HUES64 (cell line): ENCODE data around the gene SPINT2.
"Not testable (repeated sequence)": the region's sequence is repeated elsewhere in the genome, so short reads cannot be mapped to it uniquely, and the experiment has no call there.

Experiments used
- H3K27ac ChIP-seq: 2 replicates; pipeline ENCODE4 v1.7.0; 2013; ENCODE audit warnings: low read depth, low read length, inconsistent platforms
- H3K27me3 ChIP-seq: 2 replicates; pipeline ENCODE4 v1.6.1; 2013; ENCODE audit warnings: mild to moderate bottlenecking, low read length; ENCODE audit not compliant: insufficient read depth
- H3K36me3 ChIP-seq: 2 replicates; pipeline ENCODE4 v1.6.1; 2013; ENCODE audit warnings: mild to moderate bottlenecking, low read length; ENCODE audit not compliant: insufficient read depth
- H3K4me1 ChIP-seq: 2 replicates; pipeline ENCODE4 v1.6.1; 2013; ENCODE audit warnings: mild to moderate bottlenecking, low read length, moderate library complexity; ENCODE audit not compliant: insufficient read depth
- H3K4me3 ChIP-seq: 2 replicates; pipeline ENCODE4 v1.5.1; 2013; ENCODE audit warnings: mild to moderate bottlenecking, low read length, moderate library complexity
- H3K9ac ChIP-seq: 2 replicates; pipeline ENCODE4 v1.6.1; 2013; ENCODE audit warnings: mild to moderate bottlenecking, low read depth, low read length
- H3K9me3 ChIP-seq: 2 replicates; pipeline ENCODE4 v1.6.1; 2013; ENCODE audit warnings: low read depth, low read length; ENCODE audit not compliant: insufficient read depth
- WGBS: fragments of 150-250, 120-280 bp; methylation state at CpG from one replicate; pipeline ENCODE4 v1.1.7; 2013; ENCODE audit warnings: missing lambda C conversion rate; 5-methylcytosine and 5-hydroxymethylcytosine counted together

Gene SPINT2

GRCh38 chr19:38224863-38225218 lies 39.5 kb upstream of the SPINT2 start:
- Histone ChIP-seq H3K4me1 (peaks cover 12% of the 10 kb centered on the region; the same call in 1 of the 2 replicates), H3K27me3 (peaks cover 26% of the 10 kb centered on the region)
- H3K4me3 ChIP-seq, H3K36me3 ChIP-seq, H3K9me3 ChIP-seq, H3K9ac ChIP-seq, H3K27ac ChIP-seq: not testable (repeated sequence)
- 89% methylated on average over 4 of the region's 6 CpGs for WGBS

GRCh38 chr19:38227287-38228004 lies 36.9 kb upstream of the SPINT2 start:
- peak overlapping the region; percentile 60; the same call in 1 of the 2 replicates for H3K9ac ChIP-seq
- H3K36me3 ChIP-seq: no peaks in the 10 kb centered on the region
- H3K9me3 ChIP-seq: no peaks in the 10 kb centered on the region
- peaks cover 12% of the 10 kb centered on the region; the same call in 1 of the 2 replicates for H3K4me1 ChIP-seq
- H3K27ac ChIP-seq: peak overlapping the region; percentile 37; the same call in 1 of the 2 replicates
- WGBS: 31% methylated on average over 11 of the region's 11 CpGs
- H3K4me3 ChIP-seq: peak overlapping the region; percentile 42
- H3K27me3 ChIP-seq: peaks cover 45% of the 10 kb centered on the region

- Histone ChIP-seq H3K36me3 (no peaks in the 10 kb centered on the region), H3K4me1 (peaks cover 12% of the 10 kb centered on the region; the same call in 1 of the 2 replicates), H3K27ac (peak overlapping the region; percentile 37; the same call in 1 of the 2 replicates), H3K27me3 (peaks cover 45% of the 10 kb centered on the region), H3K4me3 (peak overlapping the region; percentile 42), H3K9me3 (no peaks in the 10 kb centered on the region), H3K9ac (peak overlapping the region; percentile 60; the same call in 1 of the 2 replicates)
- WGBS: 6% methylated on average over 11 of the region's 16 CpGs
Observed at GRCh38 chr19:38228005-38228377, 36.4 kb upstream of the SPINT2 start.

GRCh38 chr19:38228491-38229439 lies 35.6 kb upstream of the SPINT2 start:
- H3K27me3 ChIP-seq: peaks cover 45% of the 10 kb centered on the region
- H3K9me3 ChIP-seq: no peaks in the 10 kb centered on the region
- no peaks in the 10 kb centered on the region for H3K36me3 ChIP-seq
- 0 out of 2 replicates have a peak overlapping the region, but pooled peaks have one; percentile 43 for H3K9ac ChIP-seq
- peaks cover 12% of the 10 kb centered on the region; the same call in 1 of the 2 replicates for H3K4me1 ChIP-seq
- H3K4me3 ChIP-seq: peak overlapping the region; percentile 64
- under 1% methylated on average over 75 of the region's 80 CpGs for WGBS
- no peak overlapping the region for H3K27ac ChIP-seq

- no peaks in the 10 kb centered on the region for H3K9me3 ChIP-seq
- no peak overlapping the region for H3K9ac ChIP-seq
- H3K27ac ChIP-seq: no peak overlapping the region
- H3K27me3 ChIP-seq: peaks cover 45% of the 10 kb centered on the region
- H3K4me3 ChIP-seq: peak overlapping the region; percentile 64
- H3K4me1 ChIP-seq: peaks cover 12% of the 10 kb centered on the region; the same call in 1 of the 2 replicates
- H3K36me3 ChIP-seq: no peaks in the 10 kb centered on the region
- under 1% methylated on average over 54 of the region's 54 CpGs for WGBS
Observed at GRCh38 chr19:38229585-38230073, 34.7 kb upstream of the SPINT2 start.

- 86% methylated on average over 2 of the region's 3 CpGs for WGBS
Observed at GRCh38 chr19:38230506-38231133, 33.8 kb upstream of the SPINT2 start.

GRCh38 chr19:38231918-38232317 lies 32.5 kb upstream of the SPINT2 start:
- Histone ChIP-seq H3K9ac (no peak overlapping the region), H3K4me3 (no peak overlapping the region), H3K36me3 (no peaks in the 10 kb centered on the region), H3K27me3 (peaks cover 41% of the 10 kb centered on the region), H3K9me3 (no peaks in the 10 kb centered on the region), H3K4me1 (peaks cover 6% of the 10 kb centered on the region; the same call in 1 of the 2 replicates), H3K27ac (no peak overlapping the region)
- WGBS: 78% methylated on average over 5 of the region's 7 CpGs

More at GRCh38 chr19:38230506-38231133, 33.8 kb upstream of the SPINT2 start:
- not testable (repeated sequence) for H3K9ac ChIP-seq, H3K9me3 ChIP-seq, H3K4me3 ChIP-seq, H3K36me3 ChIP-seq, H3K27ac ChIP-seq
- H3K4me1 ChIP-seq: peaks cover 12% of the 10 kb centered on the region; the same call in 1 of the 2 replicates
- peaks cover 45% of the 10 kb centered on the region for H3K27me3 ChIP-seq

- Histone ChIP-seq H3K9ac (no peak overlapping the region), H3K36me3 (no peaks in the 10 kb centered on the region), H3K9me3 (no peaks in the 10 kb centered on the region), H3K27ac (no peak overlapping the region), H3K27me3 (peaks cover 26% of the 10 kb centered on the region), H3K4me3 (no peak overlapping the region), H3K4me1 (no peaks in the 10 kb centered on the region)
- 24% methylated on average over 7 of the region's 7 CpGs for WGBS
Observed at GRCh38 chr19:38233740-38234251, 30.6 kb upstream of the SPINT2 start.

GRCh38 chr19:38234615-38235014 lies 29.8 kb upstream of the SPINT2 start:
- 96% methylated on average over 4 of the region's 4 CpGs for WGBS
- Histone ChIP-seq H3K4me3 (no peak overlapping the region), H3K9me3 (no peaks in the 10 kb centered on the region), H3K36me3 (no peaks in the 10 kb centered on the region), H3K9ac (no peak overlapping the region), H3K27me3 (peaks cover 21% of the 10 kb centered on the region), H3K4me1 (no peaks in the 10 kb centered on the region), H3K27ac (no peak overlapping the region)

GRCh38 chr19:38239816-38240215 lies 24.6 kb upstream of the SPINT2 start:
- no peaks in the 10 kb centered on the region; the same call in 1 of the 2 replicates for H3K27me3 ChIP-seq
- no peaks in the 10 kb centered on the region for H3K9me3 ChIP-seq
- H3K4me1 ChIP-seq: no peaks in the 10 kb centered on the region
- WGBS: 92% methylated on average over 8 of the region's 8 CpGs
- no peak overlapping the region for H3K4me3 ChIP-seq
- no peak overlapping the region for H3K9ac ChIP-seq
- H3K27ac ChIP-seq: no peak overlapping the region
- no peaks in the 10 kb centered on the region for H3K36me3 ChIP-seq
